ENCODE measurements around the gene CEP95.

The CEP95 gene

GRCh38 chr17:64547319-64547718 is 40.5 kb downstream of the CEP95 start:
- TF ChIP-seq CTCF (conservative IDR thresholded peaks at IDR 0.05; ENCODE audit: low read depth), result no peak
- no peak overlapping the region for H3K27ac ChIP-seq
- POLR2A ChIA-PET (ENCODE audit: low non-redundant PET), result no interaction called here
- no peak for DNase-seq (ENCODE audit: low spot score)
- CTCF ChIA-PET, result interaction anchor here (1.0 kb wide), 1 partner anchor 14 kb away, joined by 5 read pairs; no protein-coding TSS in a partner anchor

- ChIA-PET CTCF (interaction anchor here (1.1 kb wide), 1 partner anchor 11 kb away, joined by 3 read pairs; no protein-coding TSS in a partner anchor), POLR2A (ENCODE audit: low non-redundant PET) (no interaction called here)
- no peak for TF ChIP-seq CTCF (conservative IDR thresholded peaks at IDR 0.05; ENCODE audit: low read depth)
- no peak for DNase-seq (ENCODE audit: low spot score)
- no peak overlapping the region for H3K27ac ChIP-seq
Observed at GRCh38 chr17:64551461-64551860, 44.7 kb downstream of the CEP95 start.

GRCh38 chr17:64554028-64554637 is 47.4 kb downstream of the CEP95 start:
- DNase-seq (ENCODE audit: low spot score), result no peak
- no peak for TF ChIP-seq CTCF (conservative IDR thresholded peaks at IDR 0.05; ENCODE audit: low read depth)
- ChIA-PET POLR2A (ENCODE audit: low non-redundant PET) (no interaction called here), CTCF (no interaction called here)
- no peak overlapping the region for H3K27ac ChIP-seq

- ChIA-PET POLR2A (ENCODE audit: low non-redundant PET) (no interaction called here), CTCF (interaction anchor here (0.6 to 1.4 kb wide), 3 partner anchors 17 to 705 kb away, joined by 3 read pairs; no protein-coding TSS in a partner anchor)
- TF ChIP-seq CTCF (conservative IDR thresholded peaks at IDR 0.05; ENCODE audit: low read depth), result no peak
Observed at GRCh38 chr17:64555281-64555680, 48.5 kb downstream of the CEP95 start.

DNA sequence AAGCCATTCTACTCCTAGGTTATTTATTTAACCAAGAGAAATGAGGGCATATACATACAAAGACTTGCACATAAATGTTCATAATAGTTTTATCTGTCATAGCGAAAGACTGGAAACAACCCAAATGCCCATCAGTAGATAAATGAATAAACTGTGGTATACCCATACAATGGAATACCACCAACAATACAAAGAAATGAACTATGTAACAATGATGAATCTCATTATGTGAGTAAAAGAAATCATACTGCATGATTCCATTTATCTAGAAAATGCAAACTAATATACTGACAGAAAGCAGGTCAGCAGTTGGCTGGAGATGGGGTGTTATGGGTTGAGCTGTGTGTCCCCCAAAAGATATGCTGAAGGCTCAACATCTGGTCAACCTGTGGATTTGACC is 57.3 kb downstream of the CEP95 start:
- no peak for DNase-seq (ENCODE audit: low spot score)
- TF ChIP-seq CTCF (conservative IDR thresholded peaks at IDR 0.05; ENCODE audit: low read depth), result no peak
- H3K27ac ChIP-seq, result no peak overlapping the region
- POLR2A ChIA-PET (ENCODE audit: low non-redundant PET), result no interaction called here
- CTCF ChIA-PET, result no interaction called here

More at GRCh38 chr17:64555281-64555680, 48.5 kb downstream of the CEP95 start:
- DNase-seq (ENCODE audit: low spot score), result no peak
- no peak overlapping the region for H3K27ac ChIP-seq

DNA sequence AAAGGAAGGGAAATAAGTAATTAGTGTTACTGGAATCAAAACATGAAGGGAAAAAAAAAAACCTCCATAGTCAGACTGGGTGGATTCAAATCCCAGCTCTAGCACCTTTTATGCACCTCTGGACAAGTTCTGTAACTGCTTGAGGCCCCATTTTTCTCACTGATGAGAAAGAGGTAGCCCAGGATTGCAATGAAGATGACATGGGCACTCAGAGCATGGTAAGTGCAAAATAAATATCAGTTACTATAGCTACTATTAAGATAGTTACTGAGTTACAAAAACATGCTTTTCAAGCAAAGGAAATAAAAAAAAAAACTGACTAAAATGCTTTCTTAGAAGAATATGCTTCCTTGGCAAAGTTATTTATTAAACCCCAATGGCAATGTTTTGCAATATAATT is 58.8 kb downstream of the CEP95 start:
- CTCF ChIA-PET, result interaction anchor here (0.6 to 0.7 kb wide), 3 partner anchors 128 to 190 kb away, joined by 3 to 4 read pairs (median 3); no protein-coding TSS in a partner anchor
- POLR2A ChIA-PET (ENCODE audit: low non-redundant PET), result no interaction called here

More for the DNA sequence above, 58.8 kb downstream of the CEP95 start:
- no peak for TF ChIP-seq CTCF (conservative IDR thresholded peaks at IDR 0.05; ENCODE audit: low read depth)
- no peak overlapping the region for H3K27ac ChIP-seq
- DNase-seq (ENCODE audit: low spot score), result no peak
